ENCODE measurements around the gene HOXB7. TPM values are rescaled to one million over a fixed set of nuclear protein-coding genes. Genes with fewer than 3 reads are reported as not detected.

Gene HOXB7
- total and polyA plus RNA-seq, 10 of the 15 experiments (the other 5 are each of a cell fraction or from before 2014, with no cell fraction given) = 2.8 to 7.4 (median 4.2) TPM

GRCh38 chr17:48576479-48577309 is 34.1 kb downstream of the HOXB7 start:
- no peak overlapping the region for H3K27ac ChIP-seq (ENCODE audit: control insufficient read depth, insufficient read depth)
- peaks cover 7% of the 10 kb centered on the region for H3K79me2 ChIP-seq (ENCODE audit: control insufficient read depth, insufficient read depth, low read length)
- no peak; the same call in 1 of the 2 replicates for TF ChIP-seq EED (IDR thresholded peaks at IDR 0.05; ENCODE audit: low read depth)
- peak in 1 of 2 experiments; percentile 59; a peak in 1 of 3 replicates for TF ChIP-seq EGR1 (IDR thresholded peaks at IDR 0.05; ENCODE audit: borderline replicate concordance in 1 of 2, low read depth in 2 of 2, low read length in 2 of 2)
- peak overlapping the region; percentile 92 for H3K4me2 ChIP-seq (ENCODE audit: control insufficient read depth, insufficient read depth)
- no peaks in the 10 kb centered on the region for H3K9me3 ChIP-seq (replicated peaks; ENCODE audit: control insufficient read depth, insufficient read depth, low read length)
- RAD21 ChIA-PET (ENCODE audit: unreplicated experiment) = interaction anchor here (0.9 to 1.9 kb wide), 3 partner anchors 35 to 85 kb away, joined by 4 to 6 read pairs (median 4); no protein-coding TSS in a partner anchor
- POLR2A ChIA-PET = interaction anchor here (0.6 to 1.0 kb wide), 2 partner anchors 54 to 529 kb away, joined by 3 to 5 read pairs; partner anchors contain the start of gene NFE2L1
- H3K36me3 ChIP-seq (ENCODE audit: control insufficient read depth in 2 of 2, insufficient read depth in 2 of 2, low read length in 1 of 2) = no peaks in the 10 kb centered on the region
- CTCF ChIA-PET = interaction anchor here (1.0 kb wide), 1 partner anchor 313 kb away, joined by 4 read pairs; no protein-coding TSS in a partner anchor
- FAIRE-seq (no peak), DNase-seq (ENCODE audit: low read depth, low spot score) (no peak), ATAC-seq (no peak)
- intact Hi-C loops (cut with micrococcal nuclease; ENCODE audit: unreplicated experiment) (no loop called here), in situ Hi-C loops (cut with MboI) (no loop called here)
- SMC1A ChIA-PET (ENCODE audit: uncharacterized antibody, unreplicated experiment) = interaction anchor here (1.1 to 2.7 kb wide), 2 partner anchors 30 to 84 kb away, joined by 3 to 6 read pairs; no protein-coding TSS in a partner anchor
- no peaks in the 10 kb centered on the region for H3K27me3 ChIP-seq (replicated peaks in 1 of 2; ENCODE audit: control insufficient read depth in 2 of 2, insufficient read depth in 2 of 2, low read length in 1 of 2)
- H2AFZ ChIP-seq (ENCODE audit: control insufficient read depth, low read depth, low read length) = no peak overlapping the region
- BruUV-seq (replicated peaks) = no TSS peak
- H3K4me3 ChIP-seq = peak overlapping the region; percentile 73
- H3K4me1 ChIP-seq (ENCODE audit: control insufficient read depth, insufficient read depth, low read length) = peaks cover 20% of the 10 kb centered on the region
- no peaks in the 10 kb centered on the region for H4K20me1 ChIP-seq (ENCODE audit: control insufficient read depth, insufficient read depth)
- peak overlapping the region; percentile 77 for H3K9ac ChIP-seq (ENCODE audit: control insufficient read depth, insufficient read depth, low read length)
- WGBS (ENCODE audit: insufficient coverage, insufficient replicate concordance, low lambda C conversion rate, missing lambda C conversion rate) = 36% methylated on average over 29 of the region's 43 CpGs

- intact Hi-C loops (cut with micrococcal nuclease; ENCODE audit: unreplicated experiment) = no loop called here
- ATAC-seq (no peak), DNase-seq (ENCODE audit: low read depth, low spot score) (no peak), FAIRE-seq (no peak)
- TF ChIP-seq, protein P1, sequence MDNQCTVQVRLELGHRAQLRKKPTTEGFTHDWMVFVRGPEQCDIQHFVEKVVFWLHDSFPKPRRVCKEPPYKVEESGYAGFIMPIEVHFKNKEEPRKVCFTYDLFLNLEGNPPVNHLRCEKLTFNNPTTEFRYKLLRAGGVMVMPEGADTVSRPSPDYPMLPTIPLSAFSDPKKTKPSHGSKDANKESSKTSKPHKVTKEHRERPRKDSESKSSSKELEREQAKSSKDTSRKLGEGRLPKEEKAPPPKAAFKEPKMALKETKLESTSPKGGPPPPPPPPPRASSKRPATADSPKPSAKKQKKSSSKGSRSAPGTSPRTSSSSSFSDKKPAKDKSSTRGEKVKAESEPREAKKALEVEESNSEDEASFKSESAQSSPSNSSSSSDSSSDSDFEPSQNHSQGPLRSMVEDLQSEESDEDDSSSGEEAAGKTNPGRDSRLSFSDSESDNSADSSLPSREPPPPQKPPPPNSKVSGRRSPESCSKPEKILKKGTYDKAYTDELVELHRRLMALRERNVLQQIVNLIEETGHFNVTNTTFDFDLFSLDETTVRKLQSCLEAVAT (IDR thresholded peaks at IDR 0.05) = peak; percentile 81
- TF ChIP-seq IRF3 (IDR thresholded peaks at IDR 0.05) = no peak
- H3K4me3 ChIP-seq = no peak overlapping the region; the same call in 1 of the 2 replicates
- H2AFZ ChIP-seq (ENCODE audit: control insufficient read depth, low read depth, low read length) = no peak overlapping the region
- 88% methylated on average over 22 of the region's 22 CpGs for WGBS (ENCODE audit: insufficient coverage, insufficient replicate concordance, low lambda C conversion rate, missing lambda C conversion rate)
- no peaks in the 10 kb centered on the region for H3K27me3 ChIP-seq (replicated peaks in 1 of 2; ENCODE audit: control insufficient read depth in 2 of 2, insufficient read depth in 2 of 2, low read length in 1 of 2)
- in situ Hi-C loops (cut with MboI) = no loop called here
- ChIA-PET RAD21 (ENCODE audit: unreplicated experiment) (interaction anchor here (1.9 kb wide), 1 partner anchor 70 kb away, joined by 6 read pairs; no protein-coding TSS in a partner anchor), CTCF (no interaction called here), POLR2A (no interaction called here), SMC1A (ENCODE audit: uncharacterized antibody, unreplicated experiment) (interaction anchor here (1.1 to 2.7 kb wide), 2 partner anchors 29 to 83 kb away, joined by 3 to 6 read pairs; no protein-coding TSS in a partner anchor)
- peak overlapping the region; percentile 29; the same call in 1 of the 2 replicates for H3K4me2 ChIP-seq (ENCODE audit: control insufficient read depth, insufficient read depth)
- no peak overlapping the region for H3K9ac ChIP-seq (ENCODE audit: control insufficient read depth, insufficient read depth, low read length)
- TSS peak; percentile 70 for BruUV-seq (replicated peaks)
- H3K79me2 ChIP-seq (ENCODE audit: control insufficient read depth, insufficient read depth, low read length) = peaks cover 7% of the 10 kb centered on the region
- H4K20me1 ChIP-seq (ENCODE audit: control insufficient read depth, insufficient read depth) = no peaks in the 10 kb centered on the region
- H3K9me3 ChIP-seq (replicated peaks; ENCODE audit: control insufficient read depth, insufficient read depth, low read length) = no peaks in the 10 kb centered on the region
- H3K36me3 ChIP-seq (ENCODE audit: control insufficient read depth in 2 of 2, insufficient read depth in 2 of 2, low read length in 1 of 2) = no peaks in the 10 kb centered on the region
- peaks cover 13% of the 10 kb centered on the region for H3K4me1 ChIP-seq (ENCODE audit: control insufficient read depth, insufficient read depth, low read length)
- H3K27ac ChIP-seq (ENCODE audit: control insufficient read depth, insufficient read depth) = no peak overlapping the region
Observed at GRCh38 chr17:48575673-48576478, 34.9 kb downstream of the HOXB7 start.

Measured in GM12878 (cell line).